ENCODE data around the gene CABLES2.

CABLES2 gene

GRCh38 chr20:62453186-62453808 is 46.2 kb upstream of the CABLES2 start:
- Histone ChIP-seq H3K9ac (ENCODE audit: low read length) (no peak overlapping the region), H3K4me1 (ENCODE audit: low read length) (no peaks in the 10 kb centered on the region), H3K27ac (ENCODE audit: low read length) (no peak overlapping the region), H3K27me3 (ENCODE audit: low read depth, low read length) (peaks cover 18% of the 10 kb centered on the region), H2AFZ (ENCODE audit: low read depth, low read length) (no peak overlapping the region), H3K9me3 (ENCODE audit: insufficient read depth, low read length) (no peaks in the 10 kb centered on the region), H3K4me2 (ENCODE audit: low read length) (no peak overlapping the region), H3K79me2 (ENCODE audit: low read length) (no peaks in the 10 kb centered on the region), H3K4me3 (ENCODE audit: low read length) (no peak overlapping the region), H3K36me3 (replicated peaks; ENCODE audit: low read depth, low read length) (no peaks in the 10 kb centered on the region), H4K20me1 (ENCODE audit: insufficient read depth, low read length) (no peaks in the 10 kb centered on the region)
- TF ChIP-seq, protein P1, sequence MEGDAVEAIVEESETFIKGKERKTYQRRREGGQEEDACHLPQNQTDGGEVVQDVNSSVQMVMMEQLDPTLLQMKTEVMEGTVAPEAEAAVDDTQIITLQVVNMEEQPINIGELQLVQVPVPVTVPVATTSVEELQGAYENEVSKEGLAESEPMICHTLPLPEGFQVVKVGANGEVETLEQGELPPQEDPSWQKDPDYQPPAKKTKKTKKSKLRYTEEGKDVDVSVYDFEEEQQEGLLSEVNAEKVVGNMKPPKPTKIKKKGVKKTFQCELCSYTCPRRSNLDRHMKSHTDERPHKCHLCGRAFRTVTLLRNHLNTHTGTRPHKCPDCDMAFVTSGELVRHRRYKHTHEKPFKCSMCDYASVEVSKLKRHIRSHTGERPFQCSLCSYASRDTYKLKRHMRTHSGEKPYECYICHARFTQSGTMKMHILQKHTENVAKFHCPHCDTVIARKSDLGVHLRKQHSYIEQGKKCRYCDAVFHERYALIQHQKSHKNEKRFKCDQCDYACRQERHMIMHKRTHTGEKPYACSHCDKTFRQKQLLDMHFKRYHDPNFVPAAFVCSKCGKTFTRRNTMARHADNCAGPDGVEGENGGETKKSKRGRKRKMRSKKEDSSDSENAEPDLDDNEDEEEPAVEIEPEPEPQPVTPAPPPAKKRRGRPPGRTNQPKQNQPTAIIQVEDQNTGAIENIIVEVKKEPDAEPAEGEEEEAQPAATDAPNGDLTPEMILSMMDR (IDR thresholded peaks at IDR 0.05; ENCODE audit: low read depth, low read length): no peak
- no peak for TF ChIP-seq EZH2phosphoT487 (IDR thresholded peaks at IDR 0.05; ENCODE audit: low read depth)

- H4K20me1 ChIP-seq (ENCODE audit: insufficient read depth, low read length): no peaks in the 10 kb centered on the region
- H3K9ac ChIP-seq (ENCODE audit: low read length): no peak overlapping the region
- H3K4me3 ChIP-seq (ENCODE audit: low read length): no peak overlapping the region
- H3K36me3 ChIP-seq (replicated peaks; ENCODE audit: low read depth, low read length): no peaks in the 10 kb centered on the region
- H3K27ac ChIP-seq (ENCODE audit: low read length): no peak overlapping the region
- H3K9me3 ChIP-seq (ENCODE audit: insufficient read depth, low read length): no peaks in the 10 kb centered on the region
- no peak overlapping the region for H3K4me2 ChIP-seq (ENCODE audit: low read length)
- no peak overlapping the region for H2AFZ ChIP-seq (ENCODE audit: low read depth, low read length)
- TF ChIP-seq EZH2phosphoT487 (IDR thresholded peaks at IDR 0.05; ENCODE audit: low read depth): no peak
- TF ChIP-seq, protein P1 (IDR thresholded peaks at IDR 0.05; ENCODE audit: low read depth, low read length): no peak
- H3K79me2 ChIP-seq (ENCODE audit: low read length): no peaks in the 10 kb centered on the region
- H3K4me1 ChIP-seq (ENCODE audit: low read length): no peaks in the 10 kb centered on the region
- peaks cover 18% of the 10 kb centered on the region for H3K27me3 ChIP-seq (ENCODE audit: low read depth, low read length)
Measured at GRCh38 chr20:62452475-62453095, 45.5 kb upstream of the CABLES2 start.

GRCh38 chr20:62451970-62452369 is 44.9 kb upstream of the CABLES2 start:
- Histone ChIP-seq H3K4me1 (ENCODE audit: low read length) (no peaks in the 10 kb centered on the region), H3K9ac (ENCODE audit: low read length) (no peak overlapping the region), H3K9me3 (ENCODE audit: insufficient read depth, low read length) (no peaks in the 10 kb centered on the region), H3K79me2 (ENCODE audit: low read length) (no peaks in the 10 kb centered on the region), H3K27ac (ENCODE audit: low read length) (no peak overlapping the region), H3K36me3 (replicated peaks; ENCODE audit: low read depth, low read length) (no peaks in the 10 kb centered on the region), H2AFZ (ENCODE audit: low read depth, low read length) (no peak overlapping the region), H4K20me1 (ENCODE audit: insufficient read depth, low read length) (no peaks in the 10 kb centered on the region), H3K4me2 (ENCODE audit: low read length) (no peak overlapping the region), H3K27me3 (ENCODE audit: low read depth, low read length) (peaks cover 18% of the 10 kb centered on the region), H3K4me3 (ENCODE audit: low read length) (no peak overlapping the region)
- no peak for TF ChIP-seq EZH2phosphoT487 (IDR thresholded peaks at IDR 0.05; ENCODE audit: low read depth)
- TF ChIP-seq, protein P1 (IDR thresholded peaks at IDR 0.05; ENCODE audit: low read depth, low read length): no peak

DNA sequence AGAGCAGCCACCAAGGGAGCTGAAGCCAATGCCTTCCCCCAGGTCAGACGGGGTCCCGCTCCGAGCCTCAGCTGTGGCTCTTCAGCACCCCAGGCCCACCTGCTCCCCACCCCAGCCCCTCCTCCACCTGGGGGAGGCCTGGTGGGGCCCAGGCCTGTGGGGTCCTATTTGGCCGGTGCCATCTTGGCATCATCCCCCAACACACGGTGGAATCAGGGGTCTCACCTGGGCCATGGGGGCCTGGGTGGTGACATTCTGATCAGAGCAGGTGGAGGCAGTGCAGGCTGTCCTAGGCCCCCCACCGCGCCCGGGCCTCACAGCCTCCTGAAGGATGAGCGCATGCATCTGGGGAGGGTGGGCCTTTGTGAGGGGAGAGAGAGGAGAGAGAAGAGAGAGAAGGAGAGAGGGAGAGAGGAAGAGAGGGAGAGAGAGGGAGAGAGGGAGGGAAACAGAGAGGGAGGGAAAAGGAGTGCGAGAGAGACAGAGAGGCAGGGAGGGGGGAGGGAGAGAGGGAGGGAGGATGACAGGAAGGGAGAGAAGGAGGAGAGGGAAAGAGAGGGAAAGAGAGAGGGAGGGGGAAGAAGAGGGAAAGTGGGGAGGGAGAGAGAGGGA is 44.2 kb upstream of the CABLES2 start:
- no peak overlapping the region for H2AFZ ChIP-seq (ENCODE audit: low read depth, low read length)
- no peaks in the 10 kb centered on the region for H3K79me2 ChIP-seq (ENCODE audit: low read length)
- H3K9ac ChIP-seq (ENCODE audit: low read length): no peak overlapping the region
- no peaks in the 10 kb centered on the region for H4K20me1 ChIP-seq (ENCODE audit: insufficient read depth, low read length)
- no peak for TF ChIP-seq EZH2phosphoT487 (IDR thresholded peaks at IDR 0.05; ENCODE audit: low read depth)
- TF ChIP-seq, protein P1 (IDR thresholded peaks at IDR 0.05; ENCODE audit: low read depth, low read length): no peak
- H3K4me3 ChIP-seq (ENCODE audit: low read length): no peak overlapping the region
- no peaks in the 10 kb centered on the region for H3K36me3 ChIP-seq (replicated peaks; ENCODE audit: low read depth, low read length)
- H3K27me3 ChIP-seq (ENCODE audit: low read depth, low read length): peaks cover 18% of the 10 kb centered on the region
- no peak overlapping the region for H3K4me2 ChIP-seq (ENCODE audit: low read length)
- H3K9me3 ChIP-seq (ENCODE audit: insufficient read depth, low read length): no peaks in the 10 kb centered on the region
- no peak overlapping the region for H3K27ac ChIP-seq (ENCODE audit: low read length)
- no peaks in the 10 kb centered on the region for H3K4me1 ChIP-seq (ENCODE audit: low read length)
